Stimulated activated CD4-positive, alpha-beta T cell treated with anti-CD3 and anti-CD28 coated beads, Interleukin-2, amount 100 ng/mL, for 4 hours (primary cell): ENCODE data around the gene HOXC11.

ENCODE experiments used
- DNase-seq: peaks from one replicate; pipeline ENCODE4 v3.0.0-alpha.2; 2020; ENCODE audit warnings: low read depth

HOXC11 gene

DNA sequence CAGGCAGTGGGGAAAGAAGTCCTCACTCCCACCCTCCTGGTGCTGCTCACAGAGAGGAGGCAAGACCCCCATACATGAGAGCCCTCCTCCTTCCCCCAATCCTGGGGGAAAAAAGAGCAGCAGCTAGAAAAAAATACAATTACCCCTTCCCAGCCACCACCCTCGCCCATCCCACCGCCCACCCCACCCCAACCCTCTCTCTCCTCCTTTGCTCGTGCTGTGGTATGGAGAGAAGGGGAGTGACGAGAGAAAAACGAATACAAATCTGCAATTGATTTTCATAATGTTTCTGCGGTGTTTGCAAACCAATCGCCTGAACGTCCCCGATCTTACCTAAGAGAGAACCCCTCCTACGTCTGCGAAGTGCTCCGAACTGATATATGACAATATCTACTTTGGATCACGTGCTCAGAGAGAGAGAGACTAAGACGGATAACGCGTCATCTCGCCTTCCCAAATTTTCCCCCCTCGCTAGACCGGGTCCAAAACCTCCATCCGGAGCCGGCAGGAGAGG, at the start of gene HOXC11:
TSS of gene HOXC11 (plus strand) at position 405 of the 514 bp plus-strand sequence. CDS start 116 bp downstream, outside the sequence.
- no peak for DNase-seq

DNA sequence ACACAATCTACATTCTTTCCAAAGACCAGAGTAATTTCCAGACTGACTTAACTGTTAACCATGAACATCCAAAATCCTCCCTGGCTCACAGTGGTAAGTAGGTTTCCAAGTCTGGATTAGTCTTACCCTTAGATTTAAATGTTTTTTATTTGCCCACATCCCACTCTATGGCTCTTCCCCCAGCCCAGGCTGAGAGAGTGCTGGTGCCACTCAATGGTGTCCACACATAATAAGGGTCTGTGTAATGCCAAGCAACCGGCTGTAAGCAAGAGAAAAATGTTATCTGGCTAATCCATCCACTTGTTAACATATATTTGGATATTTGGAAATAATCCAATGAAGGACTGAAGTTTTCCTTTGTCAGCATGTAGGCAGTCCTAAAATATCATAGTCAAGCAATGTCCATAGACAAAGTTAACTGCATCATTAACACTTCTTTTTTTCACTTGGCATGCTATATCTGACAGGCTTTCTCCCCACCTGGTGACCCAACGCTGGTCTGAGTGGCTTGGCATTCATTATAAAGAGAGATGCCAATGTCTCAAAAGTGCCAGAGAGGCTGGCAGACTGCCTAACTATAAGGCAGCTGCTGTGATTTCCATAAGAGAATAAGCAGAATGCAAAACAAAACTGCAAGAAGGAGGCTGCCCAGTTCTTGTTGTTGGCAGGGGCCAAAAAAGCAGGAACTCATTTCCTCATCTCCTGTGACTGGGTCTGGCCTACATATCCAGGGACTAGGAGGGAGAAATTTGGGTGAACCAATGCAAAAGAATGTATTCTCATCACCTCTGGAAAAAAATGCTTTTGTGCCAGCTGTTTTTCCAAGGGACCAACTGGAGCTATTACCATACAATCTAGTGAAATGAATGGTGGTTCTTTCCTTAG, 48.2 kb upstream of the HOXC11 start:
- no peak for DNase-seq

DNA sequence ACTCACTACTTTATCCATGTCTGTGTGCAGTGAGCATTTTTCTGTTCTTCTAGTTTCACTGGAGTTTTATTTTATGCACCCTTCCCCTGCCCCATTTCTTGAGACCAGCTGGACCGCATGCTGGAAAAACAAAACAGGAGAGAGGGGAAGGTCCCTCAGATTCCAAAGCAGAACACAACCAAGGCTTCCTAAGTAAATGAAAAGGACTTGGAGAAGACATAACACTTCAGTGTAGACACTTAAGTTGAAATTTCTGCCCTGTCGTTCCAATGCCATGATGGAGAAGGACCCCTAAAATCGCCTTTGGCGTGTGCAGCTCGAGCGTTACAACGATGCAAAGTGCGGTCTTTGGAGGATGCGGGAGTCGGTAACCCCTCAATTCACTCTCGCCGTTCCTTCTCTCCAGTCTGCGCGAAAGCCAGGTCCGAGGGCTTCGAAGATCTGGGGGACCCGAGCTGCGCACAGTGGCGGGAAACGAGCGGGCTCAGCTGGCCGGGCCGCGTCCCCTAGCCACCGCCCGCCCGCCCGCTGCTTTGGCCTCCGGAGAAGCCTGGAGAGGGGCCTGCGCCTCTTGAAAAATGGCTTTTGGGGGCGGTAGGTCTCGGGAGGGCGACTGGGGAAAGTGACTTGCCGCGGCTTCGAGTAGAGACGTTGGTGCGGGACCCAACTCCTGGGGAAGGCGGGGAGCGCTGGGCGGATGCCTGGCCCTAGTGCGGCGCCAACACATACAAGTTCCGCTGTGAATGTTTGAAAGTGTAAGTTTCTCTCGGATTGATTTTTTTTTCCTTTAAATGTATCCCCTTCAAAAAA, 45.5 kb upstream of the HOXC11 start:
- no peak for DNase-seq

DNA sequence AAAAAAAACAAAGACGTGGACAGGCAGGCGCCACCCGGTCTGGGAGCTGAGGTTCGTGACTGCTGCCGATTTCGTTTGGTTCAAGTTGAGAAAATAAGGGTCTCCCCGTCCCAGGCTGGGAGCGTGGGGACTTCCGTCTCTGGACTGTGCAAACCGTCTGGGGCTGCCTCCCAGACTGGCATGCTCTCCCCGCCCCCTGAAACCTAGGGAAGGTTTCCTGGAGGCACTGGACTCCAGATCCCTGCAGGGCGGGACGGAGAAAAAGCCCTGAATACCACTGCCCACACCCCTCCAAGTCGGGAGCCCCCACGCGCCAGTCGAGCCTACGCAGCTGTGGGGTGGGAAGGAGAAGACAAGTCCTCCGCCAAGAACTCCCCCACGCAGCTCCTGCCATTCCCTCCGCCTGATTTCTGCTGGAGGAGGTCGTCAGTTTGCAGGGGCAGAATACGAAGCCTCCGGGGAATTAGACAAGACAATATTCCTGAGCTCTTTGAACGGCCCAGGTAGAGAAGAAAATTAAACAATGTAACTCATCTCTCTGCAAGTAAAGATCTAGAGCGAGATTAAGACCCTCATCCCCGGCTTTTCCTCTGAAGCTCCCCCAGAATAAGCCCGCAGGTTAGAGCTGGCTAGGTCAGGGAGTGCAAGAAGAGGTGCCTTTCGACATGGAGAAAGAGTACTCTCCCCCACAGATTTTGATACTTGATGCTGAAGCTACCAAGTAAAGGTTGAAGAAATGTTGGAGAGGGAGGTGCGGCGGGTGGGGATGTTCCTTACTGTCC, 44.7 kb upstream of the HOXC11 start:
- DNase-seq = no peak

DNA sequence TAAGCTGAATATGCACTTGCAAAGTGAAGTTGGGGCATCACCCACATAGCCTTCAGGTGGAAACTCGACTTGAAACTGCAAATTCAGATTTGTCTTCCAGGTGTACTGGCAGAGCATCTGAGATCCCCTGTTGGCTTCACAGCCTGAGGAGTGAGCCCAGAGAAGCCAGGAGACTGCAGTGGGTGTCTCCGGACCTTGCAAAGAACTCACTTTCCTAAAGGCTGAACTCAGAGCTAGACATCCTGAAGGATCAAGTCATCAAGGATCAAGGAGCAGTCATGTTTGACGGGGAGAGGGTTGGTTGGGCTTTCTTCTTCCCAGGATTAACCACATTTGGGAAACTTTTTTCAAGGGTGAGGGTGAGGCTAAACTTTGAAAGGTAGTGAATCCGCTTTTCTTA, 43.4 kb upstream of the HOXC11 start:
- DNase-seq = no peak

DNA sequence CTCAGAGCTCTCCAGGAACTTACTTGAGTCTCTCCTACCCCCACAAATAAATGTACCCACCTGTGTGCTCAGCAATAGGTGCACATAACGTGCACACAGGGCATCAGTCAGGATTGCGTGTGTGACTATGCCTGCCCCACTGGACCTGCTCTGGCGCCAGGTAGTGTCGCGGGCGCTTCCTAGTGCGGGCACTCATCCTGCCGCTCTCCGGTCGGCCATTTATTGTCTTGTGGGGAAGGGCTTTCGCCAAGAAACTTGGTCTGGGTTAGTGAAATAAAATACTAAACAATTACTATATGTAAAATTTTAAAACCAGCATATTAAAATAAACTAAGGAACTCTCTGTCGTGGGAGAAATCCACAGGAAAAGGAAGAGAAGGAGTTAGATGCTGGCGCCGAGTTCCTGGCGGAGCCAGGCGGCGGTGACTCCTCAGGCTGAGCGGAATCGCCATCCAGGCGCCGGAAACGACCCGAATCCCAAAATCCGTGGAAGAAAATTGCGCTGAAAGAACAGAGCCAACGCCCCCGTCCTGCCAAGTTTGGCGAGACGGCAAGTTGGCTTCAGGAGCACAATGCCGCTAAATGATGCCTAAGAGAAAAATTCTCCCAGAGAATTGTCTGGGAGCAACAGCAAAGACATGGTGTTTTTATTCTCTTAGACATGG, 42.2 kb upstream of the HOXC11 start:
- no peak for DNase-seq

DNA sequence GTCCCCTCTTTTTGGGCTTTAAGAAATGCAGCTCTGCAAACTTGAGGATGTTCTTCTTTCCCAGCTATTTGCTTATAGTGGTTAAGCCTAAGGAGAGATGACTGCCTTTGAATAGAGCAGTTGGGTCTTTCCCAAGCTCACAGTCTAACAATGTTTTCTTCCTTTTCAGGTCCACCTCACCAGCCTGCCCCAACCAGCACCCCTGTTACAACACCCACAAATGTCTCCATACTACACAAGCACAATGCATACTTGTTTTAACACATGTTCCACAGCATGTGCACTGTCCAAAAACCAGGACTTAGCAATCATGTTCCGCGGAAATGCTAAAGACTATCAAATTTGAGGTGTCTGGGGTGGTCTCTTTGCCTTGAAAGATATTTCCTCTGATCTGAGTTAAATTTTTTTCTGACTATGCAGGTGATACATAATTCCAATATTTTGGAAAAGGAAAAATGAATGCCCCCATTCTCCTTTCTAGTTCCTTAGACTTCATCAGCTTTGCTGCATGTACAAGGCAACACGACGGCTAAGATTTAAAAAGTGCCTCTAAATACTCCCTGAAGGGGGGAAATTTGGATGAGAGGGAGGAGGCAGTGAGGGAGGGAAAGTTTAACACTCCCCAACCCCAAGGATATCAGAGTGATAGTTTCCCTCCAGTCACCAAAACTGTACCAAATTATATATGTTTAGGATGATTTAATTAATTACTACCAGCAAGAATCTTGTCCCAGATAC, 40.9 kb upstream of the HOXC11 start:
- DNase-seq = no peak

DNA sequence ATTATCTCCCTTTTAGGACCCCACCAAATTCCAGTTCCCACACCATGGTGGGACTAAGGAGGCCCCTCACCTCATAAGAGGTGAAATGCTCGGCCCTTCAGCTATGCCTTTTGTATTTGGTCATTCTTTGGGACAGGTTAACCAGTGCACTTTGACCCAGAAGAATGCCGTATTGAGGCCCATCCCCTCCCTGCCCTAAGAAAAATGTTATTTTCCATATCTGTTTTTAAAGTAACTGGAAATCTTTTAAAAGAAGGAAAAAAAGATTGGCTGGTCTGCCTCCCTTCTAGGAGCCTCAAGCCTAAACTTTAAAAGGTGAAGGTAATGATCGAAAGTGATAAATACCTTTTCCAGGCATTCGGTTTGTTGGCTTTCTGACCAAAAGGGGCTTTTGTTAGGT, 40.0 kb upstream of the HOXC11 start:
- no peak for DNase-seq

DNA sequence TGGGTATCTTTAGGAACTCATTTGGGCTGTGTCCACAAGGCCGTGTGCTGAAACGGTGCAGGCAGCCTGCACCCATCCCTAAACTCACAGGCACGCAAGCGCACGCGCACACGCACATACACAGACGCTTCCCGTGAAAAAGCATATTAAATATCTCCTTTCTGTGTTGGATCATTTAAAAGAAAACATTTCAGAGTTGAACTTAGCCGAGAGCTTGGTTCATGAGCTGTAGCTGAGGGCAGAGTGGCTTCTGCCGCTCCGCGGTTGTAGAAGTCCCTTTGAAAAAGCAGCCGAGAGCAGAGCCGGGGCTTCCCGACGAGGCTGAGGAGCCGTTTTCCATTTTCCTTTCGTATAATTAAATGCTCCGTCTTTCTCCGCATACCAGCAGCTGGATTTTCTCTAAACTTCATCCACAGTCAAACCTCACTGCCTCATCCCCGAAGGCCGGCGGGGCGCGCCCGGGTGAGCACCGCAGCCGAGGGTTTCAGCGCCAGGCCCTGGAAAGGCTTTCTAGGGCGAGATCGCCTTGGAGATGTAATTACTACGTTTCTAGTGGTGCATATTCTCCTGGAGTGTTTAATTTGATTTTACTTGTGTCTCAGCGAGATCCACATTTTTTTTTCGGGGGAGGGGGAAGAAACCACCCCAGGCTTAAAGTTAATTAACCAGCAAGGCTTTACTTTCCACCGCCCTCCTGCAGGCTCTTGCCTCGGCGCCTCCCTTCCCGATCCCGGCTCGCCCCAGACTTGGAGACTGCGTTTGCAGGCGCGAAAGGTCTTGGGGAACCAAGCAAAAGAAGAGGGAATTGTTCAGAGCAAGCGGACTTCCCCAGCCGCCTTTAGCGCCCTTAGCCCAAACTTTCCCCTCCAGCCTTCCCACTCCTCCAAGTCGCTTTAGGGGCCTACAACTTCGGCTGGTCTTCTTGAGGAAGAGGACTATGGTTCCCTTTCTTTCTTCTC, 37.3 kb upstream of the HOXC11 start:
- DNase-seq = no peak

DNA sequence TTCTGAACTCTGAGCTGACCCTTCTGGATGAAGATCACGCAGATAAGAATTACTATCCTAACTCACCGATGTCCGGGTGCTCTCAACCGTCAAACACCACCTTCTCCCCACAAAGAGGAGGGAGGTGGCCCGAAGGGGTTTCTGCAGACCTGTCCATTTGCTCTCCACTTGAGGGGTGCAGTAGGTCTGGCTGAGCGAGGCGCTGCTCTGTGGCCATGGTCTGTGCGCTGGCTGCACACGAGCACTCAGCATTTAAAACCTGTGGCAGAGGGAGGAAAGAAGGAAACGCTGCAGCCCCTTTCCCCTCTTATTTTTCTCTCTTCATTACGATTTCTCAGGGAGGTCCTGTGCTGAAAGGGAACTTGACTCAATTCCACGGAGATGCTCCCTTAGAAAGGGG, 35.8 kb upstream of the HOXC11 start:
- no peak for DNase-seq

DNA sequence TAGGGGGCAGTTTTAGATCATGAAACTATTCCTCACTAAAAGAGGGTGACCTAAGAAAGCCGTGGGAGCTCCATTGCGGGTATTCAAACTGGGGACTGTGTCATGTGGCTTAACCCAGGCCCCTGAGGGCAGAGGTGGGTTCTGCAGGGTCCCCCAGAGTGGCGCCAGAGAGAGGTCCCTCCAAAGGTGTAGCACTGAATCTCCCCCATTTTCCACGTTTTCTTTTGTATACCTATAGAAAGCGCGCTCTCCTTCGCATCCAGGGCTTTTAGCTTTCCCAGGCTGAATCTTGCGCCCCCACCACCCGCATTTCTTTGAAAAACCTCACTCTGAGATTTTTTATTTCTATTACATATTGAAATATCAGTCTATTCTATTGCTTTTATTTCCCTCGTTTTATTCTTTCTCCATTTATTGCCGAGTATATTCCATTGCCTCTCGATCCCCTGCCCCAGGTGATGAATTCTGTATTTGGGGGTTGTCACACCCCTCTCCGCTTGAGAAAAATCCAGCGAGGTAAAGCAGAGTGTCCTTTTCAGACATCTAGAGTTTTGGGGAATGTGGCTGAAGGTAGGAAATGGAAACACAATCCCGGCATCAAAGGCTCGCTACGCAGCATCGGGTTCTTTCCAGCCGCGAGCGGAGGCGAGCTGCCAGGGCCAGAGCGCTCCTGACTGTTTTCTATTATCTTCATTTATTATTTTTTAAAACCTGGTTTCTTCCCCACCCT, 35.2 kb upstream of the HOXC11 start:
- no peak for DNase-seq

DNA sequence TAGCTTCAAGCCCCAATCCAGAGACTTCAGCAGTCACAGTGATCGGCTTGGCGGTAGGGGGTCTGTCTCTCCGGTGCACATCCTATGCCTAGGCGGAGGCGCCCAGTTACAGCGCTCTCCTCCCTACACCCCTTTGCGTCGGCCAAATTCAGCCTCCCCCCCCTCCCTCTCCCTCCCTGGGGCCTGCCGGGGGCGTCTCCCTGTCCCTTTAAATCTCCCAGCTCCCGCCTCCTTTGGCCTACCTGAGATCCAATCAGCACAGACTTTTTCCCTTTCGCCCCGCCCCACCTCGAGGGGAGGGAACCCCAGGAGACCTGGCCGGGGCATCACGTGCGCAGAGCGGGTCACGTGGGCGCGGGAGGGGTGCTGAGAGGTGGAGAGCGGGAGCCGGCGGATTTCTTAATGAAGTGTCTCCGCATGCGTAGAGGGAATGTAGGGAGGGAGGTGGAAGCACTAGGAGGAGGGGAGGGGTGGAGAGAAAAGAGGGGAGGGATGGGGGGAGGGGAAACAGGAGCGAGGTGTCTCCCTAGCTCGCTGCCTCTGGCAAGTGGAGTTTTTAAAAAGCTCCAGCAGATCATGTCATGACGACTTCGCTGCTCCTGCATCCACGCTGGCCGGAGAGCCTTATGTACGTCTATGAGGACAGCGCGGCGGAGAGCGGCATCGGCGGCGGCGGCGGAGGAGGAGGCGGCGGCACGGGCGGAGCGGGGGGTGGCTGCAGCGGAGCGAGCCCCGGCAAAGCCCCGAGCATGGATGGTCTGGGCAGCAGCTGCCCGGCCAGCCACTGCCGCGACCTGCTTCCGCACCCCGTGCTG, 34.4 kb upstream of the HOXC11 start, which contains the start of gene HOXC13:
TSS of gene HOXC13 (plus strand) at position 506 of the 815 bp plus-strand sequence. CDS start at position 582, 76 bp downstream.
- peak; percentile 22 for DNase-seq

DNA sequence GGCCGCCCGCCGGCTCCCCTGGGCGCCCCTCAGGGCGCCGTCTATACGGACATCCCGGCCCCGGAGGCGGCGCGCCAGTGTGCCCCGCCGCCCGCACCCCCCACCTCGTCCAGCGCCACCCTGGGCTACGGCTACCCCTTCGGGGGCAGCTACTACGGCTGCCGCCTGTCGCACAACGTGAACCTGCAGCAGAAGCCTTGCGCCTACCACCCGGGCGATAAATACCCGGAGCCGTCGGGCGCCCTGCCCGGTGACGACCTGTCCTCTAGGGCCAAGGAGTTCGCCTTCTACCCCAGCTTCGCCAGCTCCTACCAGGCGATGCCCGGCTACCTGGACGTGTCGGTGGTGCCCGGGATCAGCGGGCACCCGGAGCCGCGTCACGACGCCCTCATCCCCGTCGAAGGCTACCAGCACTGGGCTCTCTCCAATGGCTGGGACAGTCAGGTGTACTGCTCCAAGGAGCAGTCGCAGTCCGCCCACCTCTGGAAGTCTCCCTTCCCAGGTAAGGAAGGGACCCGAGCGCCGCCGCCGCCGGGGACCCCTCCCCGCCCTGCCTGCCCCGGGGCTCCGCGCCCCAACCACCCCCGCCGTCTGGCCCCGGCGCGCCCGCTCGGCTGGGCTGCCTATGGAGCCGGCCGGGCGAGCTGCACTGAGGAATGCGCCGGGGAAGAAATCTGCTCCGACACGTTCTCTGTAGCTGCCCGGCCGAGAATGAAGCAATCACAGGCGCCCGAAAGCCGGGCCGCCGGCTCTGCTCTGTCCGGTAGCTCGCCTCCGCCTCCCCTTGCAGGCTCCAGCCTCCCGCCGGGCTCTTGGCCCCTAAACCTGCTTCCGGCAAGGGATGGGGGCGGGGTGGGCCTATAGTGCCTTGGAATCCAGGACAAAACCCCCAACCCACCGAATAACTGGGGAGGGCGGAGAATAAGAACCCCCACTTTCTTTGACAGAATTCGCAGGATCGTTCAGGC, 33.5 kb upstream of the HOXC11 start:
- DNase-seq = no peak

DNA sequence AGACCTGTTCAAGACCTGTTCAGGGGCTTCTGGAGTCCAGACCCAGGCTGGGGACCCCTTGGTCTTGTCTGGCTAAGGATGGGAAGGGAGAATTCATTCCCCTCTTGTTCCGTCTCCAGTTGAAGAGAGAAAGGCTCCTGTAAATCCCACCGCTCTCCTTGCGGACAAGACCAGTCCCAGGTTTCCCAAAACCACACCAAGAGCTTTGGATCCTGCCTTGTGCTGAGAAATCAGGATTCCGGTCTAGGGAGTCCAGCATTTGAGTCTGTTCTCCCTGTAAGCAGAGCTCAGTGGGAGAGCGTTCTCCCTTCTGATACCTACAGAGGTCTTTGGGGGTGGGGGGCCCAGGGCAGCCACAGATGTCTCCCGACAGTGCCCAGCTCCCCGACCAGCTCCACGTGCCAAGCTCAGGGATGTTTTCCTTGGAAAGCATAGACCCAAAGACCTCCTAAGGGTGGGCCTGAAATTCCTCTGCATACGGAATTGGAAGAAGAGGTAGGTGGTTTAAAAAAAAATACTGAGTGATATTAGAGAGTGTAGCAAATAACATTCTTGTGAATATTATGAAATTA, 32.4 kb upstream of the HOXC11 start:
- DNase-seq = no peak

DNA sequence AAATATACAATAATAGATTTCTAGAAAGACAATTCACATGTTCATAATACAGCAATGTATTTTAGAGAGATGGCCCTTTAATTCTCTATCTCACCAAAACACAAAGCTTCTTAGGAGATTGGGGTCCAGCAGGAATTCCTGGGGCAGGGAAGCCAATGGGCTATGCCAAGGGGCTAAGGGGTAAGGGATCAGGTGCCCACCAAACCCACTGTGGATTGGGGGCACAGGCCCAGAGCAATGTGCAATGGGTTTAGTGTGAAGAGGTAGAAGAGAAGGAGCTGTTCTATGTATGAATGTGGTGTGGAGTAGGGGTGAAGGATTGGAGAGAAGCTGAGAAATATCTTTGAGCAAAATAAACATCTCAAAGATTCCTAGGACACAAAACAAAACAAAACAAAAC, 31.7 kb upstream of the HOXC11 start:
- DNase-seq = no peak

DNA sequence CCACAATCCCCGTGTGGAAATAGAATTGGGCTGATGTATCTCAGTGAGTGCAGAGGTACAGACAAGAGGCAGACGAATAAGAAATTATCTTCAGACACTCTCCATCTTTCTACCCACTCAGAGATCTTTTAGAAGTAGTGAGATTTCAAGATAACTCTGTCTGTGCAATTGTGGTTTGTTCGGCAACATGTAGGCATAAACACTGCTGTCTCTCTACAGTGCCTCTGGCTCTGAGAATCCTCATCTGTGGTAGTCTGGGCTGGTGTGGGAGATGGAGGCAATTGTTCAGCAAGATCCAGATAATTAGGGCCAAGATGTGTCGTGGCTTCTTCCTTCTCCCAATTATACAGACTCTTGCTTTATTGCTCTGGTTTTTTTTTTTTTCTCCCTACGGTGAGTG, 31.2 kb upstream of the HOXC11 start:
- DNase-seq = no peak
